B cell (primary cell): ENCODE results near the gene TTC28. TPM values are rescaled to one million over a fixed set of nuclear protein-coding genes. Genes with fewer than 3 reads are reported as not detected.
"Not testable (repeated sequence)": the region's sequence is repeated elsewhere in the genome, so short reads cannot be mapped to it uniquely, and the experiment has no call there.

Experiments
- ATAC-seq: fragments of 200-7000 bp; cut with Tn5 transposase; one replicate; pipeline ENCODE4 v1.10.0; 2021; ENCODE audit warnings: low read depth, mild to moderate bottlenecking, moderate number of reproducible peaks, moderate library complexity
- CTCF ChIA-PET: fragments of 350-600 bp; sonication (Branson Sonifier 250); formaldehyde crosslinking; loops from one replicate; lab custom pipeline; 2021; ENCODE audit warnings: antibody characterized with exemption, inconsistent platforms; lab: Charles Lee
- POLR2A ChIA-PET: fragments of 350-600 bp; sonication (Branson Sonifier 250); formaldehyde crosslinking; loops from one replicate; lab custom pipeline; 2021; ENCODE audit warnings: antibody characterized with exemption; lab: Charles Lee
- DNase-seq: peaks from one replicate; pipeline ENCODE4 v3.0.0; 2013
- H2AFZ ChIP-seq: 2 replicates; pipeline ENCODE4 v1.6.1; 2012; ENCODE audit warnings: mild to moderate bottlenecking, low read depth, low read length; ENCODE audit not compliant: insufficient read depth, poor library complexity, severe bottlenecking
- H3K27ac ChIP-seq, 2 donors: 1 replicate in 1 of 2; 2 replicates in 1 of 2; pipeline ENCODE4 v1.5.1; 2012 to 2013; ENCODE audit warnings: low read length in 2 of 2, mild to moderate bottlenecking in 2 of 2, moderate library complexity in 1 of 2
- H3K27me3 ChIP-seq, 4 experiments: fragments of 200-600 bp in 1 of 4; sonication (generic) in 1 of 4; replicated peaks in 1 of 4; 1 replicate in 2 of 4; 2 replicates in 2 of 4; pipeline versions ENCODE4 v1.6.1 to v1.7.0; 2013 to 2016; ENCODE audit warnings: low read length in 3 of 4, mild to moderate bottlenecking in 2 of 4, mixed read lengths in 1 of 4, moderate library complexity in 1 of 4; ENCODE audit not compliant: insufficient read depth in 4 of 4, control insufficient read depth in 3 of 4; ENCODE audit errors: control extremely low read depth in 1 of 4
- H3K36me3 ChIP-seq, 2 experiments: replicated peaks in 1 of 2; 1 replicate in 1 of 2; 2 replicates in 1 of 2; pipeline versions ENCODE4 v1.6.1 to v1.7.1; 2013; ENCODE audit warnings: low read length in 1 of 2; ENCODE audit not compliant: insufficient read depth in 2 of 2, control insufficient read depth in 1 of 2; ENCODE audit errors: control extremely low read depth in 1 of 2, extremely low read depth in 1 of 2
- H3K4me1 ChIP-seq, 2 donors: fragments of 200-600 bp in 1 of 2; sonication (generic) in 1 of 2; 1 replicate in 1 of 2; 2 replicates in 1 of 2; pipeline versions ENCODE4 v1.5.1 to v1.6.1; 2013 to 2017; ENCODE audit warnings: low read length in 2 of 2; ENCODE audit not compliant: control insufficient read depth in 2 of 2, insufficient read depth in 2 of 2
- H3K4me2 ChIP-seq: replicated peaks from 2 replicates; pipeline ENCODE3; 2012; ENCODE audit warnings: mild to moderate bottlenecking, low read depth, low read length; ENCODE audit not compliant: poor library complexity, severe bottlenecking
- H3K4me3 ChIP-seq, 5 experiments: fragments of 200-600 bp in 1 of 5; sonication (generic) in 1 of 5; 1 replicate in 3 of 5; 2 replicates in 2 of 5; pipeline versions ENCODE4 v1.5.1 to v1.7.0; 2011 to 2016; ENCODE audit warnings: low read length in 4 of 5, mild to moderate bottlenecking in 4 of 5, low read depth in 2 of 5, control low read depth in 1 of 5, moderate library complexity in 1 of 5; ENCODE audit not compliant: insufficient read depth in 1 of 5; ENCODE audit errors: control extremely low read depth in 1 of 5, extremely low read depth in 1 of 5
- H3K79me2 ChIP-seq: fragments of 200-600 bp; sonication (generic); one replicate; pipeline ENCODE4 v1.6.0; 2016; ENCODE audit warnings: low read length; ENCODE audit not compliant: control insufficient read depth, insufficient read depth
- H3K9ac ChIP-seq: fragments of 200-600 bp; sonication (generic); 2 replicates; pipeline ENCODE4 v1.6.1; 2017; ENCODE audit warnings: mild to moderate bottlenecking, low read length, moderate library complexity
- H3K9me3 ChIP-seq, 3 donors: one replicate each; pipeline versions ENCODE4 v1.6.1 to v1.7.1; 2013; ENCODE audit warnings: low read length in 2 of 3; ENCODE audit not compliant: control insufficient read depth in 2 of 3, insufficient read depth in 1 of 3; ENCODE audit errors: control extremely low read depth in 1 of 3
- H4K20me1 ChIP-seq: 2 replicates; pipeline ENCODE4 v1.6.0; 2012; ENCODE audit warnings: mild to moderate bottlenecking, low read length; ENCODE audit not compliant: insufficient read depth, control insufficient read depth, poor library complexity, severe bottlenecking
- H3K27ac Mint-ChIP-seq: one replicate; pipeline ENCODE4 v1.8.0; 2021; ENCODE audit warnings: mixed read lengths
- H3K27me3 Mint-ChIP-seq: one replicate; pipeline ENCODE4 v1.8.0; 2021; ENCODE audit warnings: mixed read lengths
- H3K4me1 Mint-ChIP-seq: one replicate; pipeline ENCODE4 v1.8.0; 2021; ENCODE audit warnings: mixed read lengths
- H3K4me3 Mint-ChIP-seq: one replicate; pipeline ENCODE4 v1.8.0; 2021; ENCODE audit warnings: mixed read lengths
- H3K9me3 Mint-ChIP-seq: one replicate; pipeline ENCODE4 v1.8.0; 2022; ENCODE audit warnings: mixed read lengths; ENCODE audit not compliant: insufficient read depth
- CTCF ChIP-seq: fragments of 200-600 bp; IDR thresholded peaks from one replicate; pipeline ENCODE4 v1.8.0; 2022; ENCODE audit warnings: antibody characterized with exemption, mild to moderate bottlenecking
- EZH2 ChIP-seq: IDR thresholded peaks from 2 replicates; pipeline ENCODE4 v1.6.1; 2012; ENCODE audit warnings: borderline replicate concordance, low read depth, mild to moderate bottlenecking, moderate library complexity, low read length; ENCODE audit not compliant: insufficient read depth, poor library complexity, severe bottlenecking
- WGBS: methylation state at CpG from one replicate; pipeline ENCODE4 v1.1.5; 2013; ENCODE audit warnings: missing lambda C conversion rate; ENCODE audit not compliant: insufficient coverage; 5-methylcytosine and 5-hydroxymethylcytosine counted together
- intact Hi-C: fragments of 100-400 bp; cut with micrococcal nuclease; formaldehyde crosslinking; loops from one replicate; pipeline ENCODE4 v1.10.0; 2022
- polyA plus RNA-seq: library from polyadenylated mRNA; depleted of rRNA; stranded (reverse); fragments of >200 nt; gene quantifications from 2 replicates; pipeline ENCODE4 v1.2.3, GENCODE V29; 2012
- total RNA-seq, 2 donors: library from RNA; stranded (reverse); fragments of 120-200 nt in 1 of 2; gene quantifications; 1 replicate in 1 of 2; 2 replicates in 1 of 2; pipeline versions ENCODE4 v1.2.3 to v1.2.4, GENCODE V29; 2013 to 2022

The TTC28 gene
- total and polyA plus RNA-seq, 2 donors (not counting 1 experiment from before 2014, with no cell fraction given), result 4.5 to 7.3 TPM

GRCh38 chr22:28203286-28203685 is 476.4 kb downstream of the TTC28 start:
- ChIA-PET POLR2A (no interaction called here), CTCF (no interaction called here)
- no peaks in the 10 kb centered on the region for H3K9me3 ChIP-seq
- H3K9me3 Mint-ChIP-seq, result no peaks in the 10 kb centered on the region
- ATAC-seq (no peak), DNase-seq (no peak)
- H3K4me1 ChIP-seq, result no peaks in the 10 kb centered on the region
- no peaks in the 10 kb centered on the region for H3K27me3 ChIP-seq
- no peaks in the 10 kb centered on the region for H3K79me2 ChIP-seq
- peaks cover 5% of the 10 kb centered on the region for H3K27me3 Mint-ChIP-seq
- H3K4me2 ChIP-seq, result no peak overlapping the region
- intact Hi-C loops, result no loop called here
- TF ChIP-seq EZH2, result no peak
- TF ChIP-seq CTCF, result no peak
- H3K27ac ChIP-seq, result no peak overlapping the region
- 100% methylated on average over 1 of the region's 1 CpG for WGBS
- H3K36me3 ChIP-seq, result no peaks in the 10 kb centered on the region
- no peak overlapping the region for H3K27ac Mint-ChIP-seq
- H3K9ac ChIP-seq, result no peak overlapping the region
- no peaks in the 10 kb centered on the region for H4K20me1 ChIP-seq
- no peak overlapping the region for H3K4me3 Mint-ChIP-seq
- no peak overlapping the region for H2AFZ ChIP-seq
- no peak overlapping the region for H3K4me3 ChIP-seq
- H3K4me1 Mint-ChIP-seq, result no peaks in the 10 kb centered on the region

- no peaks in the 10 kb centered on the region for H3K4me1 Mint-ChIP-seq
- ChIA-PET CTCF (no interaction called here), POLR2A (no interaction called here)
- ATAC-seq, result no peak
- H3K27me3 Mint-ChIP-seq, result no peaks in the 10 kb centered on the region
- H3K27ac ChIP-seq, result no peak overlapping the region
- H3K27ac Mint-ChIP-seq, result no peak overlapping the region
- no peak overlapping the region for H3K9ac ChIP-seq
- H3K4me2 ChIP-seq, result no peak overlapping the region
- H2AFZ ChIP-seq, result no peak overlapping the region
- no peak for DNase-seq
- no peaks in the 10 kb centered on the region for H3K79me2 ChIP-seq
- H4K20me1 ChIP-seq, result no peaks in the 10 kb centered on the region
- intact Hi-C loops, result no loop called here
- no peak overlapping the region for H3K4me3 Mint-ChIP-seq
- no peak for TF ChIP-seq EZH2
- TF ChIP-seq CTCF, result no peak
- no CpG with 5 or more reads among the region's 2 CpGs for WGBS
- no peaks in the 10 kb centered on the region for H3K27me3 ChIP-seq
- H3K36me3 ChIP-seq, result no peaks in the 10 kb centered on the region
- no peak overlapping the region for H3K4me3 ChIP-seq
- H3K9me3 Mint-ChIP-seq, result no peaks in the 10 kb centered on the region
- no peaks in the 10 kb centered on the region for H3K4me1 ChIP-seq
- H3K9me3 ChIP-seq, result no peaks in the 10 kb centered on the region
Observed at GRCh38 chr22:28198692-28199091, 480.9 kb downstream of the TTC28 start.

- H3K27ac Mint-ChIP-seq, H2AFZ ChIP-seq, H3K4me3 ChIP-seq, H3K9me3 Mint-ChIP-seq, H3K9ac ChIP-seq, H3K36me3 ChIP-seq, ATAC-seq, H3K4me2 ChIP-seq, H4K20me1 ChIP-seq, intact Hi-C loops, H3K27ac ChIP-seq, DNase-seq, H3K4me3 Mint-ChIP-seq, H3K79me2 ChIP-seq, CTCF ChIA-PET, H3K9me3 ChIP-seq, H3K27me3 ChIP-seq, POLR2A ChIA-PET, H3K4me1 ChIP-seq, H3K4me1 Mint-ChIP-seq: not testable (repeated sequence)
- WGBS, result 94% methylated on average over 8 of the region's 8 CpGs
- peaks cover 23% of the 10 kb centered on the region for H3K27me3 Mint-ChIP-seq
Observed at GRCh38 chr22:28191571-28191970, 488.1 kb downstream of the TTC28 start.
